ENCODE results near the gene HLA-DPA1. TPM values are rescaled to one million over a fixed set of nuclear protein-coding genes. Genes with fewer than 3 reads are reported as not detected.

The HLA-DPA1 gene
- total and polyA plus RNA-seq, 10 of the 15 experiments (the other 5 are each of a cell fraction or from before 2014, with no cell fraction given) = 508 to 1,640 (median 829) TPM

GRCh38 chr6:33057222-33058150 is 16.0 kb downstream of the HLA-DPA1 start (continued):
- TF ChIP-seq HSF1 (IDR thresholded peaks at IDR 0.05; ENCODE audit: low read depth, low read length) (no peak), NFXL1 (IDR thresholded peaks at IDR 0.05; ENCODE audit: borderline replicate concordance) (no peak), SP1 (IDR thresholded peaks at IDR 0.05; ENCODE audit: low read depth, low read length) (no peak), PAX5 (IDR thresholded peaks at IDR 0.05; ENCODE audit: borderline replicate concordance, low read depth, low read length) (no peak), CREB1 (IDR thresholded peaks at IDR 0.05; ENCODE audit: low read depth) (peak; percentile 92), RAD51 (IDR thresholded peaks at IDR 0.05) (peak; percentile 61; the same call in 1 of the 2 replicates), SMAD5 (IDR thresholded peaks at IDR 0.05; ENCODE audit: low read depth) (peak; percentile 62), HDGF (IDR thresholded peaks at IDR 0.05) (no peak), ASH2L (IDR thresholded peaks at IDR 0.05; ENCODE audit: borderline replicate concordance, low read depth) (no peak), MYC (IDR thresholded peaks at IDR 0.05; ENCODE audit: insufficient read depth, insufficient read length, insufficient replicate concordance, low read length, severe bottlenecking) (no peak), BCL11A (IDR thresholded peaks at IDR 0.05; ENCODE audit: low read depth, low read length) (no peak), MLLT1 (IDR thresholded peaks at IDR 0.05) (no peak), CBX5 (IDR thresholded peaks at IDR 0.05; ENCODE audit: low read depth) (peak; percentile 47; the same call in 1 of the 2 replicates)

Measured in GM12878 (cell line).